HUES64 (cell line): ENCODE results near the gene HRH4. TPM values are rescaled to one million over a fixed set of nuclear protein-coding genes. Genes with fewer than 3 reads are reported as not detected.

ENCODE experiments used
- H3K27ac ChIP-seq: 2 replicates; pipeline ENCODE4 v1.7.0; 2013; ENCODE audit warnings: low read depth, low read length, inconsistent platforms
- H3K27me3 ChIP-seq: 2 replicates; pipeline ENCODE4 v1.6.1; 2013; ENCODE audit warnings: mild to moderate bottlenecking, low read length; ENCODE audit not compliant: insufficient read depth
- H3K36me3 ChIP-seq: 2 replicates; pipeline ENCODE4 v1.6.1; 2013; ENCODE audit warnings: mild to moderate bottlenecking, low read length; ENCODE audit not compliant: insufficient read depth
- H3K4me1 ChIP-seq: 2 replicates; pipeline ENCODE4 v1.6.1; 2013; ENCODE audit warnings: mild to moderate bottlenecking, low read length, moderate library complexity; ENCODE audit not compliant: insufficient read depth
- H3K4me3 ChIP-seq: 2 replicates; pipeline ENCODE4 v1.5.1; 2013; ENCODE audit warnings: mild to moderate bottlenecking, low read length, moderate library complexity
- H3K9ac ChIP-seq: 2 replicates; pipeline ENCODE4 v1.6.1; 2013; ENCODE audit warnings: mild to moderate bottlenecking, low read depth, low read length
- H3K9me3 ChIP-seq: 2 replicates; pipeline ENCODE4 v1.6.1; 2013; ENCODE audit warnings: low read depth, low read length; ENCODE audit not compliant: insufficient read depth
- WGBS: fragments of 150-250, 120-280 bp; methylation state at CpG from one replicate; pipeline ENCODE4 v1.1.7; 2013; ENCODE audit warnings: missing lambda C conversion rate; 5-methylcytosine and 5-hydroxymethylcytosine counted together
- polyA plus RNA-seq, 2 experiments: library from polyadenylated mRNA; stranded (reverse); fragments of 50-300 nt; gene quantifications; one replicate each; pipeline ENCODE4 v1.2.3, GENCODE V29; 2013

The HRH4 gene
- not detected for polyA plus RNA-seq (2013, experiment 1 of 2)
- polyA plus RNA-seq (2013, experiment 2 of 2), result not detected

- 100% methylated on average over 1 of the region's 1 CpG for WGBS
- Histone ChIP-seq H3K4me1 (0 out of 2 replicates have a peak, but pooled peaks cover 5% of the 10 kb centered on the region), H3K27me3 (no peaks in the 10 kb centered on the region), H3K9ac (no peak within 1 kb of the TSS), H3K4me3 (no peak within 1 kb of the TSS), H3K36me3 (no peaks in the 10 kb centered on the region), H3K27ac (no peak within 1 kb of the TSS), H3K9me3 (no peaks in the 10 kb centered on the region)
Measured at GRCh38 chr18:24460388-24460787, at the start of gene HRH4. Gene HRH4, plus strand, starts transcription at chr18:24460637. Its CDS starts 92 bp downstream, at chr18:24460729.

DNA sequence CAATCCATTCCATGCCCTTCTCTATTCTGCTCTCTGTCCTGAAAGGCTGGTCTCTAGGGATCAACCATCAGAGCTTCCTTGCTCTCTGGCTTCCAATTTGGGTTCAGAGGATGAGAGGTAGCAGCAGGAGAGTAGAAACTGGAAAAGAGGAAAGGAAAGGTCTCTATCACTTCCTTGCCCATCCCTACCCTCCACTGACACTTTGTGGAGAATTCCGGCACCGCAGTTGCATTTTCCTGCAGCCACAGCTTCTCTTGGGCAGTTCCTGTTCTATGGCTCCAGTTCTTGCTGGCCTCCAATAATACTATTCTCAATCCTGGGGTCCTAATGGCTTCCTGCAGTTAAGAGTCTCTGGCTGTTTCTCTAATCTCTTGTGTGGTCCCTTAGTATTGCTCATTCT lies 47.3 kb upstream of the HRH4 start:
- 57% methylated on average over 2 of the region's 2 CpGs for WGBS

DNA sequence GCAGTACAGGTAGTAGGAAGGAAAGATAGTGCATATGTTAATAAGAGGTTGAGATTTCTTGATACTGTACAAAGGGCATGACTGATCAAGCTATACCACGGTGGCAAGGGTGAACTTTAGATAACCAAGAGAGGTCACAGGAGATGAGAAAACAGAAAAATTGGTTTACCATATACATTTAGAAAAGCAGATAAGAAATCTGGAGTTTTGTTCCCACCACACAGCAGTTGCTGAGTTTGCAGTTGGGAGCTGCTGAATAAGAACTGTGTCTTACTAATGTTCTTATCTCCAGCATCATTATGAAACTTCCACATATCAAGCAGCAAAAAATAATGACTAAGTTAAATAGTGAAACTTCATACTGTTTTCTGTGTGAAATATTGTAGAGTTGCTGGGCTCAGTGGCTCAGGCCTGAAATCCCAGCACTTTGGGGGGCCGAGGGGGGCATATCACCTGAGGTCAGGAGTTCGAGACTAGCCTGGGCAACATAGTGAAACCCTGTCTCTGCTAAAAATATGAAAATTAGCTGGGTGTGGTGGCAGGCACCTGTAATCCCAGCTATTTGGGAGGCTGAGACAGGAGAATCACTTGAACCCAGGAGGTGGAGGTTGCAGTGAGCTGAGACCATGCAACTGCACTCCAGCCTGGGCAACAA lies 46.0 kb upstream of the HRH4 start:
- no peaks in the 10 kb centered on the region for H3K36me3 ChIP-seq
- H3K9ac ChIP-seq, result no peak overlapping the region
- no peaks in the 10 kb centered on the region for H3K27me3 ChIP-seq
- no peaks in the 10 kb centered on the region for H3K4me1 ChIP-seq
- H3K27ac ChIP-seq, result no peak overlapping the region
- H3K9me3 ChIP-seq, result no peaks in the 10 kb centered on the region
- 94% methylated on average over 3 of the region's 3 CpGs for WGBS
- H3K4me3 ChIP-seq, result no peak overlapping the region

More for the DNA sequence above, 47.3 kb upstream of the HRH4 start:
- Histone ChIP-seq H3K36me3 (no peaks in the 10 kb centered on the region), H3K27me3 (no peaks in the 10 kb centered on the region), H3K9me3 (no peaks in the 10 kb centered on the region), H3K27ac (no peak overlapping the region), H3K4me3 (no peak overlapping the region), H3K9ac (no peak overlapping the region), H3K4me1 (no peaks in the 10 kb centered on the region)

DNA sequence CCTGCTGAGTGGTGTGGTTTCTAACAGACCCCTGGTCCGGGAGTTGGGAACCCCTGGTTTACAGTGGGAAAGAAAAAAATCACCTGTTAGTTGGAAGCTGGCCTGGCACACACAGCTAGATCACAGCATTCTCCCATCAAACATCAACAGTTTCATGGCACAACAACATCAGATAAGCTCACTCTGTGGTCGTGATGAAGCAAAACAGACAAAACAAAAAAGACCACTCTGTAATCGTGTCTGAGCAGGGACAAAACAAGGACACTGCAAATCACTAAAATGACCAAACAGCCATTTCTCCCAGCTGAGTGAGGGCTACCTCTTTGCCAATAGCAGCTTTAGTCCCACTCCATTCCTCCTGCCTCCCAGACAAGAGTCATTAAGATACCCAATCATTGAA lies 43.0 kb upstream of the HRH4 start:
- Histone ChIP-seq H3K9me3 (no peaks in the 10 kb centered on the region), H3K4me3 (no peak overlapping the region)
- WGBS, result 87% methylated on average over 3 of the region's 3 CpGs

DNA sequence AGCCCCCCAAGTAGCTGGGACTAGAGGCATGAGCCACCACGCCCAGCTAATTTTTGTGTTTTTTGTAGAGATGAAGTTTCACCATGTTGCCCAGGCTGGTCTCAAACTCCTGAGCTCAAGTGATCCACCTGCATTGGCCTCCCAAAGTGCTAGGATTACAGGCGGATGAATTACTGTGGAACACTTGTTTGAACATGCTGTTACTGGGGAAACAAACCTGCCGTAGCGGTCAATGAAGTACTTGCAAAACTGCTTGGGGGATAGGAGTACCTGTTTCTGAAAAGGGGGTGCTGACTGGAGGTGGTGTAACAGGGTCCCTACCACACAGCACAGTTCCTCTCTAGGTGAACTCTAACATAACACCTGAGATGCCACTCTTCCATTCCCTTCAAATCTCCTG lies 39.9 kb upstream of the HRH4 start:
- WGBS, result 95% methylated on average over 4 of the region's 4 CpGs
- Histone ChIP-seq H3K4me3 (no peak overlapping the region), H3K9me3 (no peaks in the 10 kb centered on the region), H3K9ac (no peak overlapping the region), H3K27me3 (0 out of 2 replicates have a peak, but pooled peaks cover 2% of the 10 kb centered on the region), H3K36me3 (no peaks in the 10 kb centered on the region), H3K4me1 (0 out of 2 replicates have a peak, but pooled peaks cover 2% of the 10 kb centered on the region), H3K27ac (no peak overlapping the region)

More for the DNA sequence above, 43.0 kb upstream of the HRH4 start:
- no peak overlapping the region for H3K27ac ChIP-seq
- no peaks in the 10 kb centered on the region for H3K4me1 ChIP-seq
- H3K27me3 ChIP-seq, result no peaks in the 10 kb centered on the region
- H3K36me3 ChIP-seq, result no peaks in the 10 kb centered on the region
- no peak overlapping the region for H3K9ac ChIP-seq

DNA sequence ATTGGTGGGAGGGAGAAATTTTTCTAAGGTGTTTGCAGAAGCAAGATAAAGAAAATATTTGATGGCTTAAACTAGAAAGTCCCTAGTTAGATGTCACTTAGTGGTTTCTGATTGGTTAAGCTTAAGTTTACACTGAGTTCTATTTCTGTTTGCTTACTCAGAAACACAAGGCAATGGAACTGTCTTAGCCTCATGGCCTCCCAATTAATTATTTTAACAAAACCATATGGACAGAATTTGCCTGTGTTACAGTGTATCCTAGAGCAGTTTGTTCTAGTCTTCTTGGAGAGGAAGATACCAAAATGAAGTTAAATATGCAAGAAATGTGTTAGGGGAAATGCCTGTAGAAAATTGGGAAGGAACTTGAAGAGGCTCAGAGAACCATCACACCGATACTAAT lies 38.6 kb upstream of the HRH4 start:
- H3K4me1 ChIP-seq, result 0 out of 2 replicates have a peak, but pooled peaks cover 5% of the 10 kb centered on the region
- H3K27ac ChIP-seq, result no peak overlapping the region
- 98% methylated on average over 1 of the region's 1 CpG for WGBS
- no peak overlapping the region for H3K4me3 ChIP-seq
- no peaks in the 10 kb centered on the region for H3K9me3 ChIP-seq
- H3K9ac ChIP-seq, result no peak overlapping the region
- no peaks in the 10 kb centered on the region for H3K36me3 ChIP-seq
- H3K27me3 ChIP-seq, result 0 out of 2 replicates have a peak, but pooled peaks cover 2% of the 10 kb centered on the region

DNA sequence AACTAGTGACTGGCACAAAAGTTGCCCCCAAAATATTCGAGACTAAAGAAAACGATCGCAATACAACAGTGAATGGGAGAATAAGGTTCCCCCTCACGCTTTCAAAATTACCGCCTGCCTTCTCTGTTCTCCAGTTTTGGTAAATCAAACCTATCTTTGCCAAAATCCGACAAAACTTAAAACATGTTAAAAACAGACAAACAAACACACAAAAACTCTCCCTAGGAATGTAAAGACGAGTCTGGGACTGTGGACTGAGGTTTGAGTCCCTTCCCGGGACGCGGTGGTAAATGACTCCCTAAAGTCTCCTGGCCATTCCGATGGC lies 34.4 kb upstream of the HRH4 start:
- H3K27me3 ChIP-seq, result 0 out of 2 replicates have a peak, but pooled peaks cover 2% of the 10 kb centered on the region
- H3K4me3 ChIP-seq, result peak overlapping the region; percentile 96
- 23% methylated on average over 11 of the region's 11 CpGs for WGBS
- H3K9me3 ChIP-seq, result no peaks in the 10 kb centered on the region
- peaks cover 15% of the 10 kb centered on the region; the same call in 1 of the 2 replicates for H3K4me1 ChIP-seq
- H3K9ac ChIP-seq, result peak overlapping the region; percentile 97
- H3K27ac ChIP-seq, result peak overlapping the region; percentile 92
- H3K36me3 ChIP-seq, result peaks cover 18% of the 10 kb centered on the region

- Histone ChIP-seq H3K4me3 (peak within 1 kb of the TSS; percentile 96), H3K4me1 (peaks cover 15% of the 10 kb centered on the region; the same call in 1 of the 2 replicates), H3K36me3 (peaks cover 22% of the 10 kb centered on the region), H3K9ac (peak within 1 kb of the TSS; percentile 97), H3K27ac (peak within 1 kb of the TSS; percentile 92), H3K9me3 (no peaks in the 10 kb centered on the region), H3K27me3 (0 out of 2 replicates have a peak, but pooled peaks cover 2% of the 10 kb centered on the region)
- under 1% methylated on average over 82 of the region's 82 CpGs for WGBS
Measured at GRCh38 chr18:24426398-24427294, 33.8 kb upstream of the HRH4 start, which contains the start of gene IMPACT. Gene IMPACT, plus strand, starts transcription at chr18:24426670. Its CDS starts 87 bp downstream, at chr18:24426757.

DNA sequence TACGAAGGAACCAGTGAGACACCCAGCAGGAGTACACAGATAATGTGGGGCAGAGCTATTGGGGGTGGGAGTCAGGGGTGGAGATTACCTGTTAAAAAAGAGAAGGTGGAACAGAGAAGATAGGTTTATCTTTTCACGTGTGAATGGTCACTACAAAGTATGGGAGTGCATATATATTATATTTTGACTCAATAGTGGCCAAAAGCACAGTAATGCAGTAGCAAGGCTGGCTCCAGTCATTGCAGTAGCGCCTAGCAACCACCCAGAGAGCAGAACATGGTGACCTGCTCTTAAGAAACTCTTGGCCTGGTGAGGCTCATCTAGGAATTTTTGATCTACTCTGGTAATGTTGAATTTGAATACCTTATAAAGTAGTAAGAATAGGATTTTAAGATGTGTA lies 33.0 kb upstream of the HRH4 start:
- Histone ChIP-seq H3K36me3 (peaks cover 31% of the 10 kb centered on the region), H3K4me1 (peaks cover 15% of the 10 kb centered on the region; the same call in 1 of the 2 replicates), H3K27ac (peak overlapping the region; percentile 92), H3K9me3 (no peaks in the 10 kb centered on the region), H3K4me3 (peak overlapping the region; percentile 96), H3K27me3 (0 out of 2 replicates have a peak, but pooled peaks cover 2% of the 10 kb centered on the region), H3K9ac (peak overlapping the region; percentile 97)
- 22% methylated on average over 3 of the region's 3 CpGs for WGBS

- H3K4me3 ChIP-seq, result no peak overlapping the region
- H3K27ac ChIP-seq, result no peak overlapping the region
- H3K9me3 ChIP-seq, result no peaks in the 10 kb centered on the region
- no peak overlapping the region for H3K9ac ChIP-seq
- H3K27me3 ChIP-seq, result 0 out of 2 replicates have a peak, but pooled peaks cover 2% of the 10 kb centered on the region
- WGBS, result 83% methylated on average over 1 of the region's 3 CpGs
- H3K36me3 ChIP-seq, result peaks cover 35% of the 10 kb centered on the region
- peaks cover 15% of the 10 kb centered on the region; the same call in 1 of the 2 replicates for H3K4me1 ChIP-seq
Measured at GRCh38 chr18:24428709-24429108, 31.7 kb upstream of the HRH4 start.

GRCh38 chr18:24429188-24429587 lies 31.2 kb upstream of the HRH4 start:
- Histone ChIP-seq H3K36me3 (peaks cover 39% of the 10 kb centered on the region), H3K9me3 (no peaks in the 10 kb centered on the region), H3K9ac (no peak overlapping the region), H3K27ac (no peak overlapping the region), H3K4me1 (peaks cover 15% of the 10 kb centered on the region; the same call in 1 of the 2 replicates), H3K4me3 (no peak overlapping the region), H3K27me3 (no peaks in the 10 kb centered on the region)
- WGBS, result 96% methylated on average over 4 of the region's 4 CpGs
